ENCODE results near the gene UQCRH. TPM values are rescaled to one million over a fixed set of nuclear protein-coding genes. Genes with fewer than 3 reads are reported as not detected.

The UQCRH gene
- total and polyA plus RNA-seq, 2 of the 8 experiments (the other 6 are each of a cell fraction or from before 2014, with no cell fraction given), result 626 to 1,112 TPM

- no peak overlapping the region for H3K4me2 ChIP-seq (ENCODE audit: insufficient read depth in 1 of 2, low read depth in 2 of 2, low read length in 2 of 2)
- no peaks in the 10 kb centered on the region for H3K79me2 ChIP-seq (ENCODE audit: control insufficient read depth in 1 of 2, insufficient read depth in 2 of 2, low read length in 2 of 2)
- ChIA-PET CTCF (ENCODE audit: partially characterized antibody) (interaction anchor here (0.8 to 1.6 kb wide), 2 partner anchors 8 to 10 kb away, joined by 3 to 4 read pairs; no protein-coding TSS in a partner anchor), POLR2A (ENCODE audit: partially characterized antibody) (interaction anchor here (0.5 to 33.1 kb wide), 8 partner anchors 4 to 153 kb away, joined by 3 to 689 read pairs (median 10); partner anchors contain the start of genes LRRC41 and UQCRH)
- no peaks in the 10 kb centered on the region for H3K9me3 ChIP-seq (ENCODE audit: insufficient read depth in 2 of 2, low read depth in 1 of 2, low read length in 1 of 2)
- no peak overlapping the region for H4K5ac ChIP-seq (ENCODE audit: insufficient read length, low read depth, low read length)
- H2AK5ac ChIP-seq (ENCODE audit: low read depth, low read length), result no peak overlapping the region
- H2BK5ac ChIP-seq (ENCODE audit: low read depth, low read length), result no peak overlapping the region
- FAIRE-seq (no peak), DNase-seq (ENCODE audit: low read depth in 1 of 2, low spot score in 2 of 2) (no peak)
- H3K79me1 ChIP-seq (ENCODE audit: low read depth, low read length), result no peaks in the 10 kb centered on the region
- H2BK15ac ChIP-seq (ENCODE audit: low read length), result no peak overlapping the region
- H4K8ac ChIP-seq (ENCODE audit: extremely low read depth, insufficient read depth, low read length), result no peak overlapping the region
- H2AFZ ChIP-seq (ENCODE audit: low read length), result no peak overlapping the region
- H3K4me3 ChIP-seq (ENCODE audit: extremely low read depth in 1 of 4, insufficient read depth in 2 of 4, low read depth in 3 of 4, low read length in 4 of 4), result no peak overlapping the region
- no peak overlapping the region for H3K18ac ChIP-seq (ENCODE audit: extremely low read depth, low read length)
- TF ChIP-seq JUND (IDR thresholded peaks at IDR 0.05; ENCODE audit: low read length), result no peak
- 0 out of 2 replicates have a peak, but pooled peaks have one; percentile 22 for TF ChIP-seq POLR2AphosphoS5 (IDR thresholded peaks at IDR 0.05; ENCODE audit: low read depth, low read length)
- no peak overlapping the region for H2BK20ac ChIP-seq (ENCODE audit: low read length)
- no peak overlapping the region for H3K27ac ChIP-seq (ENCODE audit: low read depth, low read length)
- H3K9ac ChIP-seq (replicated peaks in 1 of 4; ENCODE audit: extremely low read depth in 1 of 4, low read depth in 3 of 4, low read length in 3 of 4), result no peak overlapping the region
- no peaks in the 10 kb centered on the region for H3K27me3 ChIP-seq (replicated peaks in 1 of 4; ENCODE audit: control insufficient read depth in 3 of 4, extremely low read depth in 1 of 4, insufficient read depth in 3 of 4, low read length in 3 of 4)
- no peak overlapping the region for H3K23ac ChIP-seq (ENCODE audit: insufficient read length)
- H3K4me1 ChIP-seq (replicated peaks in 1 of 4; ENCODE audit: control insufficient read depth in 3 of 4, insufficient read depth in 4 of 4, low read length in 3 of 4), result no peaks in the 10 kb centered on the region; a peak in 1 of 7 replicates
- H3K4ac ChIP-seq (replicated peaks; ENCODE audit: insufficient read length, low read depth, low read length), result no peak overlapping the region
- H2BK12ac ChIP-seq (ENCODE audit: low read depth, low read length), result no peak overlapping the region
- no peak overlapping the region for H3K14ac ChIP-seq (ENCODE audit: insufficient read length)
- peaks cover 9 to 46% (median 22%) of the 10 kb centered on the region in 4 experiments for H3K36me3 ChIP-seq (ENCODE audit: control insufficient read depth in 2 of 4, insufficient read depth in 4 of 4, low read length in 3 of 4)
- no peak overlapping the region for H4K91ac ChIP-seq (replicated peaks; ENCODE audit: insufficient read length, low read length)
- no peak overlapping the region for H2BK120ac ChIP-seq (replicated peaks; ENCODE audit: low read depth, low read length)
- H3K23me2 ChIP-seq (ENCODE audit: low read depth, low read length), result no peaks in the 10 kb centered on the region
- H4K20me1 ChIP-seq (replicated peaks in 1 of 2; ENCODE audit: control insufficient read depth in 1 of 2, insufficient read depth in 2 of 2, low read length in 2 of 2), result peaks cover 0 to 2% of the 10 kb centered on the region in 2 experiments
- H3K56ac ChIP-seq (replicated peaks; ENCODE audit: insufficient read length, low read depth, low read length), result no peak overlapping the region
- WGBS, 2 experiments (ENCODE audit: extremely low coverage in 1 of 2, insufficient coverage in 1 of 2, insufficient read length in 1 of 2, insufficient replicate concordance in 2 of 2, low coverage in 1 of 2, low lambda C conversion rate in 2 of 2, missing lambda C conversion rate in 1 of 2), result 95% methylated on average over 1 of the region's 1 CpG; no CpG with 5 or more reads in 1 of the 2 experiments
Measured at GRCh38 chr1:46284058-46284457, 19.4 kb upstream of the UQCRH start.
